Left lung (tissue), 10 donors: ENCODE data around the gene GRB2. TPM values are rescaled to one million over a fixed set of nuclear protein-coding genes. Genes with fewer than 3 reads are reported as not detected.

Experiments
- ATAC-seq: fragments of 200-7000 bp; cut with Tn5 transposase; one replicate; pipeline ENCODE4 v1.9.1; 2020; ENCODE audit warnings: moderate library complexity
- DNase-seq, 4 donors: peaks; one replicate each; pipeline ENCODE4 v3.0.0-alpha.2; 2013 to 2020
- H3K27ac ChIP-seq, 2 donors: fragments of 200-600 bp; sonication (generic) in 1 of 2; one replicate each; pipeline versions ENCODE4 v1.5.0 to v1.8.0; 2020 to 2021
- H3K27me3 ChIP-seq, 2 donors: fragments of 200-600 bp; sonication (generic) in 1 of 2; one replicate each; pipeline versions ENCODE4 v1.5.0 to v1.8.0; 2020 to 2021
- H3K36me3 ChIP-seq, 2 donors: fragments of 200-600 bp; sonication (generic) in 1 of 2; one replicate each; pipeline versions ENCODE4 v1.5.0 to v1.8.0; 2020 to 2021
- H3K4me1 ChIP-seq, 2 donors: fragments of 200-600 bp; one replicate each; pipeline ENCODE4 v1.8.0; 2021
- H3K4me3 ChIP-seq, 2 donors: fragments of 200-600 bp; sonication (generic) in 1 of 2; one replicate each; pipeline versions ENCODE4 v1.5.0 to v1.8.0; 2020 to 2021; ENCODE audit warnings: mild to moderate bottlenecking in 1 of 2
- H3K9me3 ChIP-seq, 2 donors: fragments of 200-600 bp; sonication (generic) in 1 of 2; one replicate each; pipeline versions ENCODE4 v1.5.0 to v1.8.0; 2020 to 2021
- CTCF ChIP-seq, 2 donors: fragments of 200-600 bp; sonication (generic) in 1 of 2; IDR thresholded peaks; one replicate each; pipeline versions ENCODE4 v1.5.0 to v1.8.0; 2021; ENCODE audit warnings: antibody characterized with exemption in 2 of 2
- intact Hi-C, 2 donors: fragments of 100-400 bp; cut with DNase I; formaldehyde crosslinking; loops; one replicate each; pipeline versions ENCODE4 v1.11.2 to v1.14.2; 2022
- polyA plus RNA-seq, 6 donors: library from polyadenylated mRNA; unstranded; fragments of 120-200 nt; gene quantifications; one replicate each; pipeline ENCODE4 v1.2.1, GENCODE V29; 2013; ENCODE audit not compliant: insufficient read length in 6 of 6
- total RNA-seq, 2 donors: library from RNA; stranded (reverse); fragmentation: NEBNext Ultra II Directional; extraction: Animal tissue kit (Norgen Biotek cat#: 25700); gene quantifications; one replicate each; pipeline ENCODE4 v1.2.1, GENCODE V29; 2021
- donor health status: DM: no; HTN: yes; CAD: no.
- donor health status: DM: no; HTN: no; CAD: no.

The GRB2 gene
- total and polyA plus RNA-seq, 8 donors, result 81.8 to 214 (median 83.3) TPM

GRCh38 chr17:75353176-75353575, 52.3 kb downstream of the GRB2 start:
- no peaks in the 10 kb centered on the region for H3K36me3 ChIP-seq
- H3K4me1 ChIP-seq, result peaks cover 5 to 87% of the 10 kb centered on the region in 2 donors
- TF ChIP-seq CTCF (IDR thresholded peaks at IDR 0.05), result no peak
- H3K27me3 ChIP-seq, result no peaks in the 10 kb centered on the region
- DNase-seq, result no peak
- H3K4me3 ChIP-seq, result no peak overlapping the region
- ATAC-seq, result no peak
- no peak overlapping the region for H3K27ac ChIP-seq
- intact Hi-C loops, result no loop called here
- H3K9me3 ChIP-seq, result no peaks in the 10 kb centered on the region

- no peak overlapping the region for H3K4me3 ChIP-seq
- no peak for TF ChIP-seq CTCF (IDR thresholded peaks at IDR 0.05)
- intact Hi-C loops, result no loop called here
- ATAC-seq, result peak; percentile 91
- H3K36me3 ChIP-seq, result no peaks in the 10 kb centered on the region
- peak in 2 of 4 donors; percentile 43 to 54 for DNase-seq
- peaks cover 6 to 89% of the 10 kb centered on the region in 2 donors for H3K4me1 ChIP-seq
- H3K9me3 ChIP-seq, result no peaks in the 10 kb centered on the region
- no peaks in the 10 kb centered on the region for H3K27me3 ChIP-seq
- H3K27ac ChIP-seq, result peak overlapping the region in 1 of 2 donors; percentile 55
Observed at GRCh38 chr17:75352079-75352569, 53.4 kb downstream of the GRB2 start.

GRCh38 chr17:75350706-75351105, 54.8 kb downstream of the GRB2 start:
- no peaks in the 10 kb centered on the region for H3K9me3 ChIP-seq
- intact Hi-C loops, result no loop called here
- no peak for DNase-seq

GRCh38 chr17:75350029-75350428, 55.4 kb downstream of the GRB2 start:
- TF ChIP-seq CTCF (IDR thresholded peaks at IDR 0.05), result no peak

More at GRCh38 chr17:75350706-75351105, 54.8 kb downstream of the GRB2 start:
- Histone ChIP-seq H3K27ac (no peak overlapping the region), H3K4me3 (no peak overlapping the region), H3K4me1 (peaks cover 12 to 89% of the 10 kb centered on the region in 2 donors), H3K27me3 (no peaks in the 10 kb centered on the region), H3K36me3 (no peaks in the 10 kb centered on the region)
- no peak for ATAC-seq
- TF ChIP-seq CTCF (IDR thresholded peaks at IDR 0.05), result no peak

GRCh38 chr17:75349589-75349988, 55.9 kb downstream of the GRB2 start:
- H3K9me3 ChIP-seq, result no peaks in the 10 kb centered on the region
- no peak overlapping the region for H3K4me3 ChIP-seq
- ATAC-seq, result no peak
- no peak for TF ChIP-seq CTCF (IDR thresholded peaks at IDR 0.05)
- no peaks in the 10 kb centered on the region for H3K36me3 ChIP-seq
- peaks cover 17 to 89% of the 10 kb centered on the region in 2 donors for H3K4me1 ChIP-seq
- intact Hi-C loops, result loop anchor here in 1 of 2 donors (10.0 kb wide), 1 partner anchor 45 kb away; no protein-coding TSS in a partner anchor
- H3K27me3 ChIP-seq, result no peaks in the 10 kb centered on the region
- H3K27ac ChIP-seq, result no peak overlapping the region
- DNase-seq, result no peak

More at GRCh38 chr17:75350029-75350428, 55.4 kb downstream of the GRB2 start:
- no peaks in the 10 kb centered on the region for H3K9me3 ChIP-seq
- no peaks in the 10 kb centered on the region for H3K27me3 ChIP-seq
- H3K27ac ChIP-seq, result no peak overlapping the region
- ATAC-seq (no peak), DNase-seq (no peak)
- peaks cover 17 to 89% of the 10 kb centered on the region in 2 donors for H3K4me1 ChIP-seq
- intact Hi-C loops, result no loop called here
- no peak overlapping the region for H3K4me3 ChIP-seq
- H3K36me3 ChIP-seq, result no peaks in the 10 kb centered on the region
